Measurements from ENCODE around the gene OR4L1.

DNA sequence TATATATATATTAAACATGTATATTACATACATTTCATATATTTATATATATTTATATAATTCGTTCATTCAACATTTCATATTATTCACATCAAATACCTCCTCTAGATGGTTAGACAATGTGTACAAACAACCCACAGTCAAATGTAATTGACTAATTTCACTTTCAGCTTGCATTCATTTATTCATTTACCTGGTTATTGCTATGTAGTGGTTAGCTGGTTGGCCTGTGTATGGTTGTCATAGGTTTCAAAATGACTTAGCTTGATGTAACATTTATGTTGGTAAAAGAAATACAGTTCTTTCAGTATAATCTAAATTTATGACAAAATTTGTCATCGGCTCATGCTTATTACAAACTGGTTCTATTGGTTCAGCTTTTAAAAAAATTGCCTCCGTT, 24.4 kb upstream of the OR4L1 start:
- TF ChIP-seq, protein P1, sequence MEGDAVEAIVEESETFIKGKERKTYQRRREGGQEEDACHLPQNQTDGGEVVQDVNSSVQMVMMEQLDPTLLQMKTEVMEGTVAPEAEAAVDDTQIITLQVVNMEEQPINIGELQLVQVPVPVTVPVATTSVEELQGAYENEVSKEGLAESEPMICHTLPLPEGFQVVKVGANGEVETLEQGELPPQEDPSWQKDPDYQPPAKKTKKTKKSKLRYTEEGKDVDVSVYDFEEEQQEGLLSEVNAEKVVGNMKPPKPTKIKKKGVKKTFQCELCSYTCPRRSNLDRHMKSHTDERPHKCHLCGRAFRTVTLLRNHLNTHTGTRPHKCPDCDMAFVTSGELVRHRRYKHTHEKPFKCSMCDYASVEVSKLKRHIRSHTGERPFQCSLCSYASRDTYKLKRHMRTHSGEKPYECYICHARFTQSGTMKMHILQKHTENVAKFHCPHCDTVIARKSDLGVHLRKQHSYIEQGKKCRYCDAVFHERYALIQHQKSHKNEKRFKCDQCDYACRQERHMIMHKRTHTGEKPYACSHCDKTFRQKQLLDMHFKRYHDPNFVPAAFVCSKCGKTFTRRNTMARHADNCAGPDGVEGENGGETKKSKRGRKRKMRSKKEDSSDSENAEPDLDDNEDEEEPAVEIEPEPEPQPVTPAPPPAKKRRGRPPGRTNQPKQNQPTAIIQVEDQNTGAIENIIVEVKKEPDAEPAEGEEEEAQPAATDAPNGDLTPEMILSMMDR (IDR thresholded peaks at IDR 0.05): no peak
- no peak for TF ChIP-seq ZFX (IDR thresholded peaks at IDR 0.05; ENCODE audit: borderline replicate concordance)
